Measurements from ENCODE around the gene EGLN3. TPM values are rescaled to one million over a fixed set of nuclear protein-coding genes. Genes with fewer than 3 reads are reported as not detected.
A peak's percentile ranks its signal among the peaks of the same experiment; 100 is the strongest.

EGLN3 gene
- polyA plus RNA-seq, 10 donors, result 38.1 to 79.9 (median 64.3) TPM

- DNase-seq, result peak; percentile 38 to 59 (median 45)
Observed at GRCh38 chr14:33916663-33917565, 34.0 kb downstream of the EGLN3 start.

- no peak for DNase-seq
Observed at GRCh38 chr14:33915682-33916081, 35.2 kb downstream of the EGLN3 start.

- no peak for DNase-seq
Observed at GRCh38 chr14:33914676-33915516, 36.0 kb downstream of the EGLN3 start.

- no peak for DNase-seq
Observed at GRCh38 chr14:33911046-33911445, 39.8 kb downstream of the EGLN3 start.

GRCh38 chr14:33910435-33910834, 40.4 kb downstream of the EGLN3 start:
- DNase-seq, result no peak

GRCh38 chr14:33909380-33910084, 41.3 kb downstream of the EGLN3 start:
- DNase-seq, result no peak

GRCh38 chr14:33908540-33909223, 42.2 kb downstream of the EGLN3 start:
- DNase-seq, result no peak

- DNase-seq, result no peak
Observed at GRCh38 chr14:33906968-33907367, 43.9 kb downstream of the EGLN3 start.

- DNase-seq, result no peak
Observed at GRCh38 chr14:33904609-33905008, 46.3 kb downstream of the EGLN3 start.

- DNase-seq, result no peak
Observed at GRCh38 chr14:33903369-33903768, 47.5 kb downstream of the EGLN3 start.

- no peak for DNase-seq
Observed at GRCh38 chr14:33902363-33902762, 48.5 kb downstream of the EGLN3 start.

- DNase-seq, result no peak
Observed at GRCh38 chr14:33901426-33902155, 49.3 kb downstream of the EGLN3 start.

- DNase-seq, result no peak
Observed at GRCh38 chr14:33900706-33901105, 50.2 kb downstream of the EGLN3 start.

- DNase-seq, result no peak
Observed at GRCh38 chr14:33899723-33900341, 51.0 kb downstream of the EGLN3 start.

GRCh38 chr14:33897878-33898535, 52.9 kb downstream of the EGLN3 start:
- no peak for DNase-seq

GRCh38 chr14:33897382-33897781, 53.5 kb downstream of the EGLN3 start:
- no peak for DNase-seq

GRCh38 chr14:33894339-33894738, 56.5 kb downstream of the EGLN3 start:
- DNase-seq, result no peak

GRCh38 chr14:33891700-33892099, 59.2 kb downstream of the EGLN3 start:
- DNase-seq, result no peak

GRCh38 chr14:33884916-33885315, 66.0 kb downstream of the EGLN3 start:
- DNase-seq, result no peak

GRCh38 chr14:33880330-33880729, 70.5 kb downstream of the EGLN3 start:
- DNase-seq, result no peak

Measured in muscle of back (tissue), 11 donors.